Measurements from ENCODE around the gene LRCH4. TPM values are rescaled to one million over a fixed set of nuclear protein-coding genes. Genes with fewer than 3 reads are reported as not detected.

Gene LRCH4
- total RNA-seq, 4 donors from 2014 or later = 42.0 to 82.2 (median 63.7) TPM

DNA sequence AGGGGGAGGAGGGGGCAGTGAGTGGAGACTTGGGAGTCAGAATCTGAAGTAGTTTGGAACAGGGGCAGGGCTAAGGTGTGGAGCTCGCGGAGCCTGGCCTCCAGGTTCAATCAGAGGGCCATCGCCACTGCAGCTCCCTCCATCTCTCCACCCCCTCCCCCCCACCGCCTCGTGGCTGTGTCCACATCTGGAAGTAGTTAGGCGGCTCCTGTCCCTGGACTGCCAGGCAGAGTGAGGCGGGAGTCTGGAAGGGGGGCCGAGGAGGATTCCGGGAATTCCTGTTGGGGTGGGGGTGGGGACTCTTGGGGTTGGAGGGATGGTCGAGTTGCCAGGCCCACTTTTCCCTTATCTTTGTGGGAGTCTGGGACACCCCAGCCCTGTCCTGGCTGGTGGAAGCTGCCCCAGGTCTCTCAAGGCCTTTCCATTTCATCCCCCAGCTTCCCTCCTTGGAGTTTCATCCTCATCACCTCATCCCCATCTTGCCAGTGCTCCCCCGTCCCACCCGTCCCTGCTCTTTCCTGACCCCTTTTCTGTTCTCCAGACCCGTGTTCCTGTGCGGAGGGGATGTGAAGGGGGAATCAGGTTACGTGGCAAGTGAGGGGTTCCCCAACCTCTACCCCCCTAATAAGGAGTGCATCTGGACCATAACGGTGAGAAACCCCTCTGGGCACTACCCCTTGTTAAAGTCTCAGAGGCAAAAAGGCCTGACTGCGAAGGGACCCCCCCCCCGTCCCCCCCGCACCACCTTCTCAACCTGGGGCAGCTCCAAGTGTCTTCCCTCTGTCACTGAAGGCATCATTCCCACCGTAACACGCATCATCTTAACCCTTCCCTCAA is 17.2 kb upstream of the LRCH4 start:
- no peak overlapping the region for H3K4me3 ChIP-seq (ENCODE audit: low read depth, poor library complexity, severe bottlenecking)
- DNase-seq (ENCODE audit: low spot score in 2 of 2) = peak; percentile 66 to 96
- TF ChIP-seq, protein P1, sequence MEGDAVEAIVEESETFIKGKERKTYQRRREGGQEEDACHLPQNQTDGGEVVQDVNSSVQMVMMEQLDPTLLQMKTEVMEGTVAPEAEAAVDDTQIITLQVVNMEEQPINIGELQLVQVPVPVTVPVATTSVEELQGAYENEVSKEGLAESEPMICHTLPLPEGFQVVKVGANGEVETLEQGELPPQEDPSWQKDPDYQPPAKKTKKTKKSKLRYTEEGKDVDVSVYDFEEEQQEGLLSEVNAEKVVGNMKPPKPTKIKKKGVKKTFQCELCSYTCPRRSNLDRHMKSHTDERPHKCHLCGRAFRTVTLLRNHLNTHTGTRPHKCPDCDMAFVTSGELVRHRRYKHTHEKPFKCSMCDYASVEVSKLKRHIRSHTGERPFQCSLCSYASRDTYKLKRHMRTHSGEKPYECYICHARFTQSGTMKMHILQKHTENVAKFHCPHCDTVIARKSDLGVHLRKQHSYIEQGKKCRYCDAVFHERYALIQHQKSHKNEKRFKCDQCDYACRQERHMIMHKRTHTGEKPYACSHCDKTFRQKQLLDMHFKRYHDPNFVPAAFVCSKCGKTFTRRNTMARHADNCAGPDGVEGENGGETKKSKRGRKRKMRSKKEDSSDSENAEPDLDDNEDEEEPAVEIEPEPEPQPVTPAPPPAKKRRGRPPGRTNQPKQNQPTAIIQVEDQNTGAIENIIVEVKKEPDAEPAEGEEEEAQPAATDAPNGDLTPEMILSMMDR (IDR thresholded peaks at IDR 0.05) = no peak
- TF ChIP-seq POLR2A (IDR thresholded peaks at IDR 0.05) = no peak
- intact Hi-C loops (cut with DNase I; ENCODE audit: low total_unique reads) = no loop called here
- WGBS, 2 donors = 41 to 42% methylated on average over 21 of the region's 21 CpGs

DNA sequence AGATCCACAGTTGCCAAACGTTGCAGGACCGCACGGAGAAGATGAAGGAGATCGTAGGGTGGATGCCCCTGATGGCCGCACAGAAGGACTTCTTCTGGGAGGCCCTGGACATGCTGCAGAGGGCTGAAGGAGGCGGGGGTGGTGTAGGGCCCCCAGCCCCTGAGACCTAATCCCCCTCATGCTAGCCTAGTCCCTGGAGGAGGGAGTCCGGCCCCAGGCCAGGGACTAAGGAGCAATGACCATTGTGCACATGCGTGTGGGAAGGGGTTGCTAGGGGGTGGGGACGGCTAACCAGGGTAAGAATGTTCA is 14.8 kb upstream of the LRCH4 start:
- no peak for DNase-seq (ENCODE audit: low spot score in 2 of 2)
- TF ChIP-seq, protein P1 (IDR thresholded peaks at IDR 0.05) = no peak
- no peak for TF ChIP-seq POLR2A (IDR thresholded peaks at IDR 0.05)
- intact Hi-C loops (cut with DNase I; ENCODE audit: low total_unique reads) = no loop called here
- 86% methylated on average over 9 of the region's 9 CpGs for WGBS, 2 donors
- no peak overlapping the region for H3K4me3 ChIP-seq (ENCODE audit: low read depth, poor library complexity, severe bottlenecking)

DNA sequence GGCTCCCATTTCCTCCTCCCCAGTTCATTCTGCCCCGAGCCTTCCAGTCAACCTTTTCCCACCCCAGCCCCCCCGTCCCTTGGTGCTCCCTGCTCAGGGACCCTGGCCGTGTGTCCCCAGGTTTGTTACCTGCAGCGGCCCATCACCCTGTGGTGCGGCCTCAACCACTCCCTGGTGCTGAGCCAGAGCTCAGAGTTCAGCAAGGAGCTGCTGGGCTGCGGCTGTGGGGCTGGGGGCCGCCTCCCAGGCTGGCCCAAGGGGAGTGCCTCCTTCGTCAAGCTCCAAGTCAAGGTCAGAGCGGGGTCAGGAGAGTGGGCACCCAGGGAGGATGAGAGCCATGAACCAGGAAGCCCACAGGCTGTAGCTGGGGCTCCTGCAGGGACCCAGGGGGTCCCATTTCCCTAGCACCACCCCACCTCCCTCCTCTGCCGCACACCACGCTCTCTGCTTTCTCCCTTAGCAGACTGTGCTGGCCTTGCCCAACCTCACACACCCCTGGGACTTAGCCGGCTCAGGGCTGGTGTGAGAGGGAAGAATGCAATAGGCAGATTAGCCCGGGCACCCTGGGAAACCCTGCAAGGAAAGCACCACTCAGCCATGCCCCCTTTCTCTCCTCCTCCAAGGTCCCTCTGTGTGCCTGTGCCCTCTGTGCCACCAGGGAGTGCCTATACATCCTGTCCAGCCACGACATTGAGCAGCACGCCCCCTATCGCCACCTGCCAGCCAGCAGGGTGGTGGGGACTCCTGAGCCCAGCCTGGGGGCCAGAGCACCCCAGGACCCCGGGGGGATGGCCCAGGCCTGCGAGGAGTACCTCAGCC is 14.2 kb upstream of the LRCH4 start:
- no peak for DNase-seq (ENCODE audit: low spot score in 2 of 2)
- whole genome bisulfite sequencing, 2 donors = 79 to 80% methylated on average over 15 to 17 of the region's 18 CpGs
- TF ChIP-seq POLR2A (IDR thresholded peaks at IDR 0.05) = no peak
- TF ChIP-seq, protein P1 (IDR thresholded peaks at IDR 0.05) = no peak
- intact Hi-C loops (cut with DNase I; ENCODE audit: low total_unique reads) = no loop called here
- H3K4me3 ChIP-seq (ENCODE audit: low read depth, poor library complexity, severe bottlenecking) = no peak overlapping the region

DNA sequence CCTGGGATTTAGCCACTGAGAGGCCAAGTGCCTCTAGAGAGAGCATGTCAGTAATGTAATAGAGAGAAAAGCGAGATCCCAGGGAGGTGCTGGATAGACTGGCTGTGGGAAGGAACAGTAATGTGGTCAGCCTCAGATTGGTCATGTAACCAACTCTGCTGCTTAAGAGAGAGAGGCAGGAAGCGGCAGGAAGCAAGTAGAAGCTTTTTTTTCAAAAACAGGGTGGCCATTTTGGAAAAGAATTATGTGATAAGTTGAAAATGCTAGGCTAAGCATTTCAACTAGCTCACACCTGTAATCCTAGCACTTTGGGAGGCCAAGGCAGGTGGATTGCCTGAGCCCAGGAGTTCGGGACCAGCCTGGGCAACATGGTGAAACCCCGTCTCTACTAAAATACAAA is 12.5 kb upstream of the LRCH4 start:
- no peak for TF ChIP-seq POLR2A (IDR thresholded peaks at IDR 0.05)
- TF ChIP-seq, protein P1 (IDR thresholded peaks at IDR 0.05) = no peak
- H3K4me3 ChIP-seq (ENCODE audit: low read depth, poor library complexity, severe bottlenecking) = no peak overlapping the region
- WGBS, 2 donors = 87% methylated on average over 4 of the region's 4 CpGs
- intact Hi-C loops (cut with DNase I; ENCODE audit: low total_unique reads) = no loop called here
- no peak for DNase-seq (ENCODE audit: low spot score in 2 of 2)

DNA sequence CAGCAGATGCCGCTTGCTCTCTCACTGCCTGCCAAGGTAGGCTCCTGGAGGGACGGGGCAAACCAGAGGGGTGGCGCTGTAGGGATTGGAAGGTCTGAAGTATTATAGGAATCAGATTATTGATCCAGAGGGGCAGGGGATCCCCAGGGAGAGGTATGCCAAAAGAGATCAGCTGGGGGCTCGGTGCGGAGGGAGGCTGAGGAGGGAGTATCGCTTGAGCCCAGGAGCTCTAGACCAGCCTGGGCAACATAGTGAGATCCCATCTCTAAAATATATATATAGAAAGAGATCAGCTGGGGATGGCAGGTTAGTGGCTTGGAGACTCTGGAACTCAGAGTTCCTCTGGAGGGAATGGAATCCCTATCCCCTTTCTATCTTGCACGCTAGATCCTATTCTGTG is 9.3 kb upstream of the LRCH4 start:
- no peak overlapping the region for H3K4me3 ChIP-seq (ENCODE audit: low read depth, poor library complexity, severe bottlenecking)
- DNase-seq (ENCODE audit: low spot score in 2 of 2) = no peak
- intact Hi-C loops (cut with DNase I; ENCODE audit: low total_unique reads) = no loop called here
- 96 to 99% methylated on average over 7 of the region's 7 CpGs for WGBS, 2 donors
- TF ChIP-seq POLR2A (IDR thresholded peaks at IDR 0.05) = no peak
- TF ChIP-seq, protein P1 (IDR thresholded peaks at IDR 0.05) = no peak

All from lower leg skin (tissue), 4 donors.